Transverse colon (tissue), 4 donors: ENCODE results near the gene ONECUT3. TPM values are rescaled to one million over a fixed set of nuclear protein-coding genes. Genes with fewer than 3 reads are reported as not detected.

ENCODE experiments used
- DNase-seq: peaks from one replicate; pipeline ENCODE4 v3.0.0-alpha.2; 2019
- H3K27ac ChIP-seq, 4 donors: fragments of 200-600 bp; sonication (generic); 2 replicates each; pipeline ENCODE4 v1.5.1; 2016 to 2018; ENCODE audit warnings: inconsistent platforms in 4 of 4
- H3K27me3 ChIP-seq: fragments of 200-600 bp; sonication (generic); 2 replicates; pipeline ENCODE4 v1.5.1; 2017; ENCODE audit warnings: inconsistent platforms
- H3K36me3 ChIP-seq, 4 donors: fragments of 200-600 bp; sonication (generic); 2 replicates each; pipeline ENCODE4 v1.5.1; 2017 to 2019; ENCODE audit warnings: inconsistent platforms in 4 of 4
- H3K4me1 ChIP-seq, 4 donors: fragments of 200-600 bp; sonication (generic); 2 replicates each; pipeline ENCODE4 v1.5.1; 2017 to 2020; ENCODE audit warnings: inconsistent platforms in 4 of 4
- H3K4me3 ChIP-seq, 4 donors: fragments of 200-600 bp; sonication (generic); 1 replicate in 1 of 4; 2 replicates in 3 of 4; pipeline versions ENCODE4 v1.5.1 to v1.6.1; 2017 to 2019; ENCODE audit warnings: inconsistent platforms in 4 of 4
- H3K9me3 ChIP-seq, 2 donors: fragments of 200-600 bp; sonication (generic); 2 replicates each; pipeline ENCODE4 v1.5.1; 2017 to 2019; ENCODE audit warnings: inconsistent platforms in 2 of 2
- CTCF ChIP-seq, 5 experiments: fragments of 200-600 bp in 3 of 5; fragments of 450-650 bp in 2 of 5; sonication (generic) in 3 of 5; IDR thresholded peaks; 1 replicate in 2 of 5; 2 replicates in 3 of 5; pipeline ENCODE4 v1.5.1; 2016 to 2017; ENCODE audit warnings: antibody characterized with exemption in 5 of 5, inconsistent platforms in 3 of 5, mild to moderate bottlenecking in 2 of 5, moderate library complexity in 1 of 5
- EP300 ChIP-seq: sonication (generic); formaldehyde crosslinking; IDR thresholded peaks from one replicate; pipeline ENCODE4 v1.6.1; 2017; ENCODE audit warnings: antibody characterized with exemption, low read depth
- POLR2A ChIP-seq: fragments of 450-650 bp; IDR thresholded peaks from one replicate; pipeline ENCODE4 v1.6.1; 2016; ENCODE audit warnings: antibody characterized with exemption, mild to moderate bottlenecking, moderate library complexity
- POLR2AphosphoS5 ChIP-seq, 3 donors: sonication (generic); formaldehyde crosslinking; IDR thresholded peaks; one replicate each; pipeline ENCODE4 v1.6.1; 2016; ENCODE audit warnings: antibody characterized with exemption in 3 of 3
- WGBS, 2 donors: methylation state at CpG; one replicate each; pipeline ENCODE4 v1.1.5; 2018; ENCODE audit warnings: low coverage in 1 of 2; 5-methylcytosine and 5-hydroxymethylcytosine counted together
- in situ Hi-C, 4 donors: fragments of 200-750 bp; cut with MboI; loops; one replicate each; pipeline versions ENCODE4 v1.15.0 to v1.15.1; 2017; ENCODE audit warnings: low sequenced_read_pairs in 3 of 4, low pct_ligation_motif_present in 1 of 4, low pct_unique_long_range_greater_than_20kb in 1 of 4
- intact Hi-C: fragments of 100-400 bp; cut with DNase I; formaldehyde crosslinking; loops from one replicate; pipeline ENCODE4 v1.15.1; 2023; ENCODE audit warnings: low total_unique reads
- total RNA-seq, 4 donors: library from RNA; depleted of rRNA; stranded (reverse); fragments of >200 nt; gene quantifications; one replicate each; pipeline ENCODE4 v1.1.0, GENCODE V29; 2016

The ONECUT3 gene
- total RNA-seq, 4 donors from 2014 or later, result not detected

DNA sequence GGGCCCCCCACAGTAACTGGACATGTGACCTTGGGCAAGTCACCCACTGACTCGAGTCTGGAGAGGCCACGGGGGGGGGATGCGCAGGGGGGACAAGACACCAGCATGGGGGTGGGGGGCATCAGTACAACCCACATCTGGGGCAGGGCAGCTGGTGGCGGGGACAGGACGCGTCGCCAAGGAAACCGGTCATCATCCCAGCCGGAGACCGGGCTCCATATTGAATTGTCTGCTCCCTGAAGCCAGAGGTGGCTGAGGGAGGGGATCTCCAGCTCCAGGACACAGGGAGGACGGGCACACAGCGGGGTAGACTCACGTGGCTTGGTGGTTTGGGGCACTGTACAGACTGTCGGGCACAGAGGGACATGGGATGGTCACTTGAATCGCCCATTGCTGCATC is 11.4 kb downstream of the ONECUT3 start:
- intact Hi-C loops, result loop anchor here (10.0 kb wide), 1 partner anchor 220 kb away; no protein-coding TSS in a partner anchor
- no peak for DNase-seq

DNA sequence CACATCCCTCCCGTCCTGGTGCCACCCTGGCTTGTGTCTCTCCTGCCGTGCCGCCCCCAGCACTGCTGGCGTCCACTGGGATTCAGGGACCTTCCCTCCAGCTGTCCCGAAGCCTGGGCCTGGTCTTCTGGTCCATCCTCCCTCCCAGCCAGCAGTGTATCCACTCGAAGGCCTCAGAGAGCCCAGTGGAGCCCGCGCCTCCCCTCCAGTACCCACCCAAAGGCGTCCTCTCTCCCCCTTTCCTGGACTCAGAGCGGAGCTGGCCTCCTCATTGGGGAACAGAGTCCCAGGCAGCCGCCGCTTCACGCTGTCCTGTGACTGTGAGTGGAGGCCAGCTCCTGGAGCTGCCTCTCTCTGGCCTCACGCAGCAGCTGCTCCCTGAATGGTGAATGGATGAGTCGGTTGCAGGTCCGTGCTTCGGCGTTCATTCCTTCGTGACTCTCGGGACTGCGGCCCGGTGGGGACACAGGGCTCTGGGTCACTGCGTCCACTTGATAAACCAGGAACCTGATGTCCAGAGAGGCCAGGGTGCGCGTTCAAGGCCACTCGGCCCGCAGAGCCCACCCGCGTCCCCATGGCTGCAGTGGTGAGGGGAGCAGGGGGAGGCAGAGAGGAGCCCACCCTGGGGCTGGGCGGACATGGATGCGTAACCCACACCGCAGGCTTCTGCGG is 12.1 kb downstream of the ONECUT3 start:
- Histone ChIP-seq H3K4me3 (no peak overlapping the region), H3K36me3 (no peaks in the 10 kb centered on the region), H3K27me3 (peaks cover 100% of the 10 kb centered on the region), H3K9me3 (no peaks in the 10 kb centered on the region), H3K27ac (no peak overlapping the region), H3K4me1 (no peaks in the 10 kb centered on the region)
- no peak for DNase-seq
- in situ Hi-C loops (no loop called here), intact Hi-C loops (loop anchor here (10.0 kb wide), 1 partner anchor 221 kb away; no protein-coding TSS in a partner anchor)
- TF ChIP-seq EP300 (no peak), POLR2AphosphoS5 (IDR thresholded peaks at IDR 0.05) (no peak), CTCF (IDR thresholded peaks at IDR 0.05) (no peak)
- 24% methylated on average over 26 of the region's 33 CpGs; no CpG with 5 or more reads in 1 of the 2 donors for WGBS, 2 donors

More for the DNA sequence above, 11.4 kb downstream of the ONECUT3 start:
- TF ChIP-seq EP300 (no peak), CTCF (IDR thresholded peaks at IDR 0.05) (no peak), POLR2AphosphoS5 (IDR thresholded peaks at IDR 0.05) (no peak), POLR2A (no peak)
- peaks cover 100% of the 10 kb centered on the region for H3K27me3 ChIP-seq
- 14% methylated on average over 12 of the region's 15 CpGs; no CpG with 5 or more reads in 1 of the 2 donors for WGBS, 2 donors
- H3K27ac ChIP-seq, result no peak overlapping the region
- H3K4me3 ChIP-seq, result no peak overlapping the region
- no peaks in the 10 kb centered on the region for H3K9me3 ChIP-seq
- H3K36me3 ChIP-seq, result no peaks in the 10 kb centered on the region
- H3K4me1 ChIP-seq, result no peaks in the 10 kb centered on the region
- in situ Hi-C loops, result no loop called here

DNA sequence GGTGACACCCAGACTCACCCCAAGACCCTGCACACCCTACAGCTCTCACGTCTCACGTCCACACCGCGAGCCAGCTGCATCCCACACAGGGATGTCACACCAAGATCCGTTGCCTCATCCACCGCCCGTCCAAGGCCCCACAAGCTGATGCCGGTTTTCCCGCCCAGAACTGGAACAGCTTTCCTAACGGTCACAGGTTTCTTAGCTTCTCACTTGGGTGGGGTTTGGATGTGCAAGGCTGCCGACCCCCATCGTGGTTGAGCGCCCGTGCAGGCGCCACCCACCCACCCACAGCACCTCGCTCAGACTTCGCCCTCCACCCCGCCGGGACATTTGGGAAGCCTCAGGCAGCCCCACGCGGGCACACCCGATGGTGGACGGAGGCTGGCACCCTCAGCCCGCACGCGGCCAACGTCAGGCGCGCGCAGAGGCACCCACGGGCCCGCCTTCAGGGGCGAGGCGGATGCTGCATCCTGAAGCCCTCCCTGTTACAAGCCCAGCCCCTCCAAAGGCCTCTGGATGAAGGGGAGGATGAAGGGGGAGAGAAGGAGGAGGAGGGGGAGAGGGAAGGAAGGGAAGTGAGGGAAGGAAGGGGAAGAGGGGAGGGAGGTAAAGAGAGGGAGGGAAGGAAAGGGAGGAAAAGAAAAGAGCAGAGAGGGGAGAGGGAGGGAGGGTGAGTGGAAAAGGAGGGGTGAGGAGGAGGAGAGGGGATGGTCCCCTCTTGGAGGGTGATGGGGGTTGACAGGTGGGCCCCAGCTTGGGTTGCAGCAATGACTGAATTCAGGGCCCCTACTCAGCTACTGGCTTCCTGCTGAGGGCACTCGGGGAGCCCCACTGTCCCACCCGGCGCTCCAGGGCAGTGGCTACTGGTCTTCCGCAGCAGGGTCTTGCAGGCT is 12.8 kb downstream of the ONECUT3 start:
- Histone ChIP-seq H3K4me3 (no peak overlapping the region), H3K9me3 (peaks cover 7 to 8% of the 10 kb centered on the region in 2 donors), H3K27ac (no peak overlapping the region), H3K36me3 (no peaks in the 10 kb centered on the region), H3K4me1 (no peaks in the 10 kb centered on the region), H3K27me3 (peaks cover 100% of the 10 kb centered on the region)
- 13% methylated on average over 36 of the region's 38 CpGs; no CpG with 5 or more reads in 1 of the 2 donors for WGBS, 2 donors
- TF ChIP-seq POLR2A (no peak), POLR2AphosphoS5 (IDR thresholded peaks at IDR 0.05) (no peak), CTCF (IDR thresholded peaks at IDR 0.05) (no peak), EP300 (no peak)
- intact Hi-C loops (loop anchor here (10.0 kb wide), 1 partner anchor 221 kb away; no protein-coding TSS in a partner anchor), in situ Hi-C loops (no loop called here)
- no peak for DNase-seq

DNA sequence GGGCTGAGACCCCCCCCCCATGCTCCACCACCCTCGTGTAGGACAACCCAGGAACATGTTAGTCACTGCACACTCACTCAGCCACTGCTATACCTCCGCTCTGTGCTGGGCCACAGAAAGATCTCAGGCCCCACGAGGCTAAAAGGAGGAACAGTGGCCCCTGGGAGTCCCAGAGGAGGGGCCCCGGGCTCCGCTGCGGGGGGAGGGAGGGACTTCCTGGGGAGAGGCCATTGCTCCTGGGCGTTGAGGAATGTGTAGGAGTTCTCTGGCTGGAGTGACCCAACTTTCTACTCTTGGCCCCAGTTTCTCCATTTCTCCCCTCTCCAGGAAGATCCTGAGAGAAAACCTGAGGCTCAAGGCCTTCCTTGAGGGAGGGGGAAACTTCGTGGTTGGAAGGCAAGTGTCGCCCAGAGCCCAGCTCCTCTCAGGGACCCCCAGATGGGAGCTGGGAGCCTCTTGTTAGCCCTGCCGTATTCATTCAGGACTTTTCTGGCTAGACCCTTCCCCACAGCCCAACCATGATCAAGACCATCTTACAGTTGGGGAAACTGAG is 13.6 kb downstream of the ONECUT3 start:
- H3K36me3 ChIP-seq, result no peaks in the 10 kb centered on the region
- DNase-seq, result no peak
- no peak overlapping the region for H3K4me3 ChIP-seq
- peaks cover 100% of the 10 kb centered on the region for H3K27me3 ChIP-seq
- WGBS, 2 donors, result 17% methylated on average over 10 of the region's 10 CpGs; no CpG with 5 or more reads in 1 of the 2 donors
- H3K27ac ChIP-seq, result no peak overlapping the region
- peaks cover 10 to 13% of the 10 kb centered on the region in 2 donors for H3K9me3 ChIP-seq
- no peaks in the 10 kb centered on the region for H3K4me1 ChIP-seq
- intact Hi-C loops, result loop anchor here (10.0 kb wide), 1 partner anchor 222 kb away; no protein-coding TSS in a partner anchor
- in situ Hi-C loops, result no loop called here
- no peak for TF ChIP-seq CTCF (IDR thresholded peaks at IDR 0.05)
- no peak for TF ChIP-seq EP300
- no peak for TF ChIP-seq POLR2A
- TF ChIP-seq POLR2AphosphoS5 (IDR thresholded peaks at IDR 0.05), result no peak
